Ishikawa (cell line): ENCODE results near the gene CTNND1.
A peak's percentile ranks its signal among the peaks of the same experiment; 100 is the strongest.

Experiments used
- CEBPB ChIP-seq: IDR thresholded peaks from 2 replicates; pipeline ENCODE4 v1.6.1; 2012
- CREB1 ChIP-seq: IDR thresholded peaks from 2 replicates; pipeline ENCODE4 v1.6.1; 2012; ENCODE audit warnings: low read depth
- EGR1 ChIP-seq: IDR thresholded peaks from 2 replicates; pipeline ENCODE4 v1.6.1; 2012
- EP300 ChIP-seq: IDR thresholded peaks from 2 replicates; pipeline ENCODE4 v1.6.1; 2012; ENCODE audit warnings: borderline replicate concordance
- FOXM1 ChIP-seq: IDR thresholded peaks from 2 replicates; pipeline ENCODE4 v1.6.1; 2012; ENCODE audit warnings: low read depth, borderline replicate concordance
- MAX ChIP-seq: IDR thresholded peaks from 2 replicates; pipeline ENCODE4 v1.6.1; 2012
- NFIC ChIP-seq: IDR thresholded peaks from 2 replicates; pipeline ENCODE4 v1.6.1; 2012
- RAD21 ChIP-seq: IDR thresholded peaks from 2 replicates; pipeline ENCODE4 v1.6.1; 2012; ENCODE audit warnings: low read depth
- REST ChIP-seq: IDR thresholded peaks from 2 replicates; pipeline ENCODE4 v1.6.1; 2012; ENCODE audit warnings: low read depth, mild to moderate bottlenecking
- TAF1 ChIP-seq: IDR thresholded peaks from 2 replicates; pipeline ENCODE4 v1.6.1; 2012; ENCODE audit warnings: low read depth, mild to moderate bottlenecking
- TCF12 ChIP-seq: IDR thresholded peaks from 2 replicates; pipeline ENCODE4 v1.6.1; 2012; ENCODE audit warnings: low read depth
- TEAD4 ChIP-seq: IDR thresholded peaks from 2 replicates; pipeline ENCODE4 v1.6.1; 2012
- USF1 ChIP-seq: IDR thresholded peaks from 2 replicates; pipeline ENCODE4 v1.6.1; 2012
- YY1 ChIP-seq: IDR thresholded peaks from 2 replicates; pipeline ENCODE4 v1.6.1; 2012; ENCODE audit warnings: low read depth
- ZBTB7A ChIP-seq: IDR thresholded peaks from 2 replicates; pipeline ENCODE4 v1.6.1; 2012; ENCODE audit warnings: low read depth

The CTNND1 gene

GRCh38 chr11:57772562-57772961 lies 11.0 kb downstream of the CTNND1 start:
- TF ChIP-seq NFIC (no peak), TAF1 (no peak), FOXM1 (no peak), EP300 (no peak), CREB1 (no peak), CEBPB (no peak), MAX (no peak), REST (no peak), TCF12 (no peak)

- no peak for TF ChIP-seq RAD21
- TF ChIP-seq YY1 = no peak
- no peak for TF ChIP-seq USF1
- TF ChIP-seq EGR1 = no peak
- no peak for TF ChIP-seq TCF12
- no peak for TF ChIP-seq CEBPB
- no peak for TF ChIP-seq ZBTB7A
- no peak for TF ChIP-seq CREB1
- no peak for TF ChIP-seq TEAD4
- TF ChIP-seq REST = no peak
- TF ChIP-seq EP300 = no peak
- TF ChIP-seq MAX = no peak
- TF ChIP-seq FOXM1 = no peak
- no peak for TF ChIP-seq NFIC
These were observed 11.5 kb downstream of the CTNND1 start for GRCh38 chr11:57773026-57773598.

GRCh38 chr11:57775491-57775890 lies 13.9 kb downstream of the CTNND1 start:
- TF ChIP-seq MAX = no peak
- no peak for TF ChIP-seq TEAD4
- TF ChIP-seq YY1 = no peak
- no peak for TF ChIP-seq EGR1
- no peak for TF ChIP-seq REST
- TF ChIP-seq NFIC = no peak
- no peak for TF ChIP-seq TAF1
- TF ChIP-seq TCF12 = no peak
- no peak for TF ChIP-seq ZBTB7A
- TF ChIP-seq CEBPB = no peak

- TF ChIP-seq TAF1 (no peak), TEAD4 (peak; percentile 20; the same call in 1 of the 2 replicates)
These were observed 14.5 kb downstream of the CTNND1 start for GRCh38 chr11:57776031-57776521.

- TF ChIP-seq TCF12 (no peak), CREB1 (no peak), ZBTB7A (no peak), USF1 (no peak), EP300 (no peak)
These were observed 15.1 kb downstream of the CTNND1 start for GRCh38 chr11:57776577-57777210.
